ENCODE measurements around the gene ZNF285. TPM values are rescaled to one million over a fixed set of nuclear protein-coding genes. Genes with fewer than 3 reads are reported as not detected.
"Not testable (repeated sequence)": the region's sequence is repeated elsewhere in the genome, so short reads cannot be mapped to it uniquely, and the experiment has no call there.

The ZNF285 gene
- total RNA-seq, 1 donor from 2014 or later = 6.8 TPM

GRCh38 chr19:44356383-44357111, 44.9 kb downstream of the ZNF285 start, which contains the start of gene ZNF112:
ZNF112 (minus strand) TSS chr19:44356680; CDS start chr19:44340539, 16,141 bp downstream.
- TF ChIP-seq, protein P1, sequence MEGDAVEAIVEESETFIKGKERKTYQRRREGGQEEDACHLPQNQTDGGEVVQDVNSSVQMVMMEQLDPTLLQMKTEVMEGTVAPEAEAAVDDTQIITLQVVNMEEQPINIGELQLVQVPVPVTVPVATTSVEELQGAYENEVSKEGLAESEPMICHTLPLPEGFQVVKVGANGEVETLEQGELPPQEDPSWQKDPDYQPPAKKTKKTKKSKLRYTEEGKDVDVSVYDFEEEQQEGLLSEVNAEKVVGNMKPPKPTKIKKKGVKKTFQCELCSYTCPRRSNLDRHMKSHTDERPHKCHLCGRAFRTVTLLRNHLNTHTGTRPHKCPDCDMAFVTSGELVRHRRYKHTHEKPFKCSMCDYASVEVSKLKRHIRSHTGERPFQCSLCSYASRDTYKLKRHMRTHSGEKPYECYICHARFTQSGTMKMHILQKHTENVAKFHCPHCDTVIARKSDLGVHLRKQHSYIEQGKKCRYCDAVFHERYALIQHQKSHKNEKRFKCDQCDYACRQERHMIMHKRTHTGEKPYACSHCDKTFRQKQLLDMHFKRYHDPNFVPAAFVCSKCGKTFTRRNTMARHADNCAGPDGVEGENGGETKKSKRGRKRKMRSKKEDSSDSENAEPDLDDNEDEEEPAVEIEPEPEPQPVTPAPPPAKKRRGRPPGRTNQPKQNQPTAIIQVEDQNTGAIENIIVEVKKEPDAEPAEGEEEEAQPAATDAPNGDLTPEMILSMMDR (IDR thresholded peaks at IDR 0.05) = no peak
- H3K9me3 Mint-ChIP-seq (ENCODE audit: unreplicated experiment) = peaks cover 16% of the 10 kb centered on the region

GRCh38 chr19:44346556-44346955, 54.9 kb downstream of the ZNF285 start:
- Mint-ChIP-seq H3K27me3 (ENCODE audit: unreplicated experiment) (no peaks in the 10 kb centered on the region), H3K36me3 (ENCODE audit: unreplicated experiment) (peaks cover 44% of the 10 kb centered on the region), H3K4me1 (ENCODE audit: unreplicated experiment) (no peaks in the 10 kb centered on the region), H3K4me3 (ENCODE audit: unreplicated experiment) (no peak overlapping the region), H3K9me3 (ENCODE audit: unreplicated experiment) (peaks cover 43% of the 10 kb centered on the region), H3K27ac (ENCODE audit: unreplicated experiment) (no peak overlapping the region)
- TF ChIP-seq, protein P1 (IDR thresholded peaks at IDR 0.05) = no peak
- no peak for DNase-seq (ENCODE audit: extremely low spot score, unreplicated experiment)

More at GRCh38 chr19:44356383-44357111, 44.9 kb downstream of the ZNF285 start, which contains the start of gene ZNF112:
- H3K27ac Mint-ChIP-seq (ENCODE audit: unreplicated experiment) = peak within 1 kb of the TSS; percentile 85
- H3K27me3 Mint-ChIP-seq (ENCODE audit: unreplicated experiment) = peaks cover 10% of the 10 kb centered on the region
- peaks cover 25% of the 10 kb centered on the region for H3K36me3 Mint-ChIP-seq (ENCODE audit: unreplicated experiment)
- peaks cover 13% of the 10 kb centered on the region for H3K4me1 Mint-ChIP-seq (ENCODE audit: unreplicated experiment)
- peak; percentile 93 for DNase-seq (ENCODE audit: extremely low spot score, unreplicated experiment)
- peak within 1 kb of the TSS; percentile 89 for H3K4me3 Mint-ChIP-seq (ENCODE audit: unreplicated experiment)

GRCh38 chr19:44345959-44346358, 55.4 kb downstream of the ZNF285 start:
- Mint-ChIP-seq H3K9me3 (ENCODE audit: unreplicated experiment) (peaks cover 39% of the 10 kb centered on the region), H3K27ac (ENCODE audit: unreplicated experiment) (no peak overlapping the region), H3K4me1 (ENCODE audit: unreplicated experiment) (no peaks in the 10 kb centered on the region), H3K4me3 (ENCODE audit: unreplicated experiment) (no peak overlapping the region), H3K36me3 (ENCODE audit: unreplicated experiment) (peaks cover 41% of the 10 kb centered on the region), H3K27me3 (ENCODE audit: unreplicated experiment) (no peaks in the 10 kb centered on the region)
- TF ChIP-seq, protein P1 (IDR thresholded peaks at IDR 0.05) = no peak
- DNase-seq (ENCODE audit: extremely low spot score, unreplicated experiment) = no peak

DNA sequence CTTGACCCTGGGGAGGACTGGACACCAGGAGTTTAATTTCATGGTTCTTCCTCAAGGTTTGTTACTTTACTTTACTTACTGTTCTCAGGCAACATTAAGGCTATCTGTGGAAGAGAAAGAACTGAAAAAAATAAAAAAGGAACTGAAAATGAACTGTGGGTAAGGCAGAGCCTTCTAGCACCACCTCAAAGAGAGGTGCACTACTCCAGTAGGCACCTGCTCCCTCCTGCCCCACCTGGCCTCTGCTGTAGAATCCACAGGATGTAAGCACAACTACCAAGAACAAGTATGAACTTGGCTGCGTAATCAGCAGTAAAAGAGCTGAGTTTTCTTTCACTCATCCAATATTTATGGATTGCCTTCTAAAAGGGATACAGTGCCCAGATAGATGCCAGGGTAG, 57.2 kb downstream of the ZNF285 start:
- Mint-ChIP-seq H3K27ac (ENCODE audit: unreplicated experiment) (no peak overlapping the region), H3K36me3 (ENCODE audit: unreplicated experiment) (peaks cover 42% of the 10 kb centered on the region), H3K4me3 (ENCODE audit: unreplicated experiment) (no peak overlapping the region), H3K9me3 (ENCODE audit: unreplicated experiment) (peaks cover 24% of the 10 kb centered on the region), H3K27me3 (ENCODE audit: unreplicated experiment) (no peaks in the 10 kb centered on the region), H3K4me1 (ENCODE audit: unreplicated experiment) (no peaks in the 10 kb centered on the region)
- TF ChIP-seq, protein P1 (IDR thresholded peaks at IDR 0.05) = no peak
- no peak for DNase-seq (ENCODE audit: extremely low spot score, unreplicated experiment)

DNA sequence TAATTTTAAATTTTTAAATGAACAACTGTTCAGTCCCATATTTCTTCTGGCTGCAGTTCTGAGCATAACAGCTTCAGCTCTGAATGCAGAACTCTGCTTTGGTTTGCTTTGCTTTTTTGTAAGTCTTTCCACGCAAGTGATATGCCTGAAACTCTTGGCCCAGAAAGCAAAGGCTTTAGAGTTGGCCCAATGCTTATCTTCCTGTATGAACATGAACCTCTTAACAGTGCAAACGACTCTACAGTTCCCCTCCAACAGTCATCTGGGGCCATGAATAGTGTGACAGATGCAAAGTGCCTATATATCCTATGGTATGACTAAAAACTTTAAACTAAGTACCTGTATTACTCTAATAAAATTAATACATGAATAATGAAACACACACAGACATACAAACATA, 59.6 kb downstream of the ZNF285 start:
- Mint-ChIP-seq H3K27me3 (ENCODE audit: unreplicated experiment) (no peaks in the 10 kb centered on the region), H3K9me3 (ENCODE audit: unreplicated experiment) (peaks cover 10% of the 10 kb centered on the region), H3K36me3 (ENCODE audit: unreplicated experiment) (peaks cover 47% of the 10 kb centered on the region), H3K4me3 (ENCODE audit: unreplicated experiment) (no peak overlapping the region), H3K4me1 (ENCODE audit: unreplicated experiment) (no peaks in the 10 kb centered on the region), H3K27ac (ENCODE audit: unreplicated experiment) (no peak overlapping the region)
- TF ChIP-seq, protein P1 (IDR thresholded peaks at IDR 0.05) = no peak
- no peak for DNase-seq (ENCODE audit: extremely low spot score, unreplicated experiment)

- not testable (repeated sequence) for DNase-seq (ENCODE audit: extremely low spot score, unreplicated experiment); H3K27ac Mint-ChIP-seq (ENCODE audit: unreplicated experiment); H3K27me3 Mint-ChIP-seq (ENCODE audit: unreplicated experiment); H3K4me1 Mint-ChIP-seq (ENCODE audit: unreplicated experiment); H3K4me3 Mint-ChIP-seq (ENCODE audit: unreplicated experiment)
- Mint-ChIP-seq H3K36me3 (ENCODE audit: unreplicated experiment) (peaks cover 88% of the 10 kb centered on the region), H3K9me3 (ENCODE audit: unreplicated experiment) (peaks cover 43% of the 10 kb centered on the region)
These were observed 66.8 kb downstream of the ZNF285 start for GRCh38 chr19:44334639-44335038.
